H9 (cell line): ENCODE data around the gene ATRX. TPM values are rescaled to one million over a fixed set of nuclear protein-coding genes. Genes with fewer than 3 reads are reported as not detected.

Source experiments
- DNase-seq: peaks from one replicate; pipeline ENCODE4 v3.0.0-alpha.2; 2017
- H2AFZ ChIP-seq: one replicate; pipeline ENCODE4 v1.6.1; 2013; ENCODE audit warnings: mild to moderate bottlenecking, low read length, control low read depth, moderate library complexity
- H2AK5ac ChIP-seq: 2 replicates; pipeline ENCODE4 v1.6.1; 2013; ENCODE audit warnings: low read length, control low read depth, mixed read lengths; ENCODE audit not compliant: insufficient read length
- H2BK120ac ChIP-seq: one replicate; pipeline ENCODE4 v1.6.1; 2013; ENCODE audit warnings: low read depth, mild to moderate bottlenecking, low read length, control low read depth, inconsistent platforms; ENCODE audit not compliant: poor library complexity, severe bottlenecking
- H2BK12ac ChIP-seq: 2 replicates; pipeline ENCODE4 v1.6.1; 2013; ENCODE audit warnings: low read length, control low read depth, mixed read lengths, low read depth; ENCODE audit not compliant: insufficient read length
- H2BK15ac ChIP-seq: 2 replicates; pipeline ENCODE4 v1.6.1; 2013; ENCODE audit warnings: low read depth, low read length, control low read depth
- H2BK20ac ChIP-seq: one replicate; pipeline ENCODE4 v1.6.1; 2013; ENCODE audit warnings: low read depth, mild to moderate bottlenecking, low read length, control low read depth, inconsistent platforms; ENCODE audit not compliant: poor library complexity, severe bottlenecking
- H2BK5ac ChIP-seq: 2 replicates; pipeline ENCODE4 v1.6.1; 2013; ENCODE audit warnings: low read length, control low read depth, mixed read lengths; ENCODE audit not compliant: insufficient read length
- H3K14ac ChIP-seq: 2 replicates; pipeline ENCODE4 v1.6.1; 2013; ENCODE audit warnings: low read length, control low read depth; ENCODE audit not compliant: insufficient read depth
- H3K18ac ChIP-seq: 2 replicates; pipeline ENCODE4 v1.6.1; 2013; ENCODE audit warnings: low read depth, mild to moderate bottlenecking, mixed read lengths, low read length, control low read depth; ENCODE audit not compliant: insufficient read length
- H3K23ac ChIP-seq: 2 replicates; pipeline ENCODE4 v1.6.1; 2013; ENCODE audit warnings: low read length, control low read depth, mixed read lengths, low read depth; ENCODE audit not compliant: insufficient read length
- H3K23me2 ChIP-seq: 2 replicates; pipeline ENCODE4 v1.6.1; 2013; ENCODE audit warnings: low read depth, mild to moderate bottlenecking, mixed read lengths, low read length, control low read depth; ENCODE audit not compliant: insufficient read length, poor library complexity, severe bottlenecking
- H3K27ac ChIP-seq: 2 replicates; pipeline ENCODE4 v1.5.1; 2013; ENCODE audit warnings: low read length, control low read depth, mixed read lengths, low read depth; ENCODE audit not compliant: insufficient read length
- H3K27me3 ChIP-seq: 2 replicates; pipeline ENCODE4 v1.6.1; 2013; ENCODE audit warnings: low read length, control low read depth, inconsistent platforms; ENCODE audit not compliant: insufficient read depth
- H3K4ac ChIP-seq: 2 replicates; pipeline ENCODE4 v1.6.1; 2013; ENCODE audit warnings: low read depth, mild to moderate bottlenecking, control low read depth, inconsistent platforms, low read length, moderate library complexity
- H3K4me1 ChIP-seq: 2 replicates; pipeline ENCODE4 v1.6.1; 2013; ENCODE audit warnings: low read length, control low read depth, inconsistent platforms; ENCODE audit not compliant: insufficient read depth
- H3K4me2 ChIP-seq: 2 replicates; pipeline ENCODE4 v1.6.1; 2013; ENCODE audit warnings: low read length, control low read depth, mixed read lengths; ENCODE audit not compliant: insufficient read length, insufficient read depth
- H3K56ac ChIP-seq: 2 replicates; pipeline ENCODE4 v1.6.1; 2013; ENCODE audit warnings: low read depth, mild to moderate bottlenecking, mixed read lengths, low read length, control low read depth; ENCODE audit not compliant: insufficient read length
- H3K79me1 ChIP-seq: 2 replicates; pipeline ENCODE4 v1.6.1; 2013; ENCODE audit warnings: low read depth, mild to moderate bottlenecking, moderate library complexity, low read length, control low read depth, inconsistent platforms; ENCODE audit not compliant: insufficient read depth, poor library complexity, severe bottlenecking
- H3K79me2 ChIP-seq: 2 replicates; pipeline ENCODE4 v1.6.1; 2013; ENCODE audit warnings: low read length, control low read depth, inconsistent platforms; ENCODE audit not compliant: insufficient read depth
- H3K9ac ChIP-seq: 2 replicates; pipeline ENCODE4 v1.6.1; 2013; ENCODE audit warnings: low read length, control low read depth, mixed read lengths; ENCODE audit not compliant: insufficient read length; ENCODE audit errors: extremely low read depth
- H3K9me3 ChIP-seq: one replicate; pipeline ENCODE4 v1.6.1; 2013; ENCODE audit warnings: low read depth, low read length, inconsistent platforms; ENCODE audit not compliant: control insufficient read depth
- H3T11ph ChIP-seq: one replicate; pipeline ENCODE4 v1.6.1; 2013; ENCODE audit warnings: mild to moderate bottlenecking, low read length, control low read depth, inconsistent platforms
- H4K20me1 ChIP-seq: one replicate; pipeline ENCODE4 v1.6.1; 2013; ENCODE audit not compliant: control insufficient read depth, insufficient read length, insufficient read depth
- H4K5ac ChIP-seq: 2 replicates; pipeline ENCODE4 v1.6.1; 2013; ENCODE audit warnings: low read depth, mild to moderate bottlenecking, mixed read lengths, low read length, control low read depth; ENCODE audit not compliant: insufficient read length
- H4K8ac ChIP-seq: replicated peaks from 2 replicates; pipeline ENCODE4 v1.6.1; 2013; ENCODE audit warnings: low read length, control low read depth, mixed read lengths, low read depth; ENCODE audit not compliant: insufficient read length
- H4K91ac ChIP-seq: 2 replicates; pipeline ENCODE4 v1.6.1; 2013; ENCODE audit warnings: low read depth, mild to moderate bottlenecking, moderate library complexity, mixed read lengths, low read length, control low read depth; ENCODE audit not compliant: insufficient read length
- H3K27ac Mint-ChIP-seq, 3 experiments: 2 replicates in 2 of 3; 3 replicates in 1 of 3; pipeline ENCODE4 v1.8.0; 2020 to 2021; ENCODE audit warnings: mixed read lengths in 3 of 3, mild to moderate bottlenecking in 1 of 3, moderate library complexity in 1 of 3
- H3K27me3 Mint-ChIP-seq: 2 replicates; pipeline ENCODE4 v1.8.0; 2021; ENCODE audit warnings: low read depth, mild to moderate bottlenecking, moderate library complexity, mixed read lengths
- H3K36me3 Mint-ChIP-seq, 3 experiments: 2 replicates in 2 of 3; 3 replicates in 1 of 3; pipeline ENCODE4 v1.8.0; 2020 to 2021; ENCODE audit warnings: low read depth in 3 of 3, mixed read lengths in 3 of 3; ENCODE audit not compliant: insufficient read depth in 1 of 3
- H3K4me1 Mint-ChIP-seq, 2 experiments: 2 replicates each; pipeline ENCODE4 v1.8.0; 2020; ENCODE audit warnings: mixed read lengths in 2 of 2
- H3K4me3 Mint-ChIP-seq, 2 experiments: 2 replicates in 1 of 2; 3 replicates in 1 of 2; pipeline ENCODE4 v1.8.0; 2020 to 2021; ENCODE audit warnings: mild to moderate bottlenecking in 2 of 2, mixed read lengths in 2 of 2, moderate library complexity in 1 of 2
- H3K9me3 Mint-ChIP-seq, 2 experiments: 2 replicates in 1 of 2; 3 replicates in 1 of 2; pipeline ENCODE4 v1.8.0; 2020; ENCODE audit warnings: mild to moderate bottlenecking in 2 of 2, mixed read lengths in 2 of 2, moderate library complexity in 1 of 2
- CTCF ChIP-seq: fragments of 200-600 bp; sonication (generic); conservative IDR thresholded peaks from 3 replicates; pipeline ENCODE4 v1.8.0; 2021; ENCODE audit warnings: antibody characterized with exemption, mild to moderate bottlenecking
- WGBS: extraction: QIAGEN DNeasy Blood & Tissue Kit; methylation state at CpG from one replicate; pipeline ENCODE4 v1.1.7; 2013; ENCODE audit warnings: missing lambda C conversion rate, low lambda C conversion rate, mixed read lengths; ENCODE audit not compliant: insufficient read length; ENCODE audit errors: extremely low coverage; 5-methylcytosine and 5-hydroxymethylcytosine counted together
- total RNA-seq: library from RNA; stranded (reverse); gene quantifications from 2 replicates; pipeline ENCODE4 v1.2.1, GENCODE V29; 2021

The ATRX gene
- total RNA-seq, 1 experiment from 2014 or later, result 76.0 TPM

GRCh38 chrX:77527233-77528001, 258.6 kb downstream of the ATRX start:
- no peaks in the 10 kb centered on the region for H3K79me2 ChIP-seq
- no peak overlapping the region for H3K27ac ChIP-seq
- H4K5ac ChIP-seq, result no peak overlapping the region
- no peak overlapping the region for H3K18ac ChIP-seq
- Mint-ChIP-seq H3K4me1 (peaks cover 15 to 28% of the 10 kb centered on the region in 2 experiments), H3K27me3 (no peaks in the 10 kb centered on the region; the same call in 1 of the 2 replicates), H3K27ac (no peak overlapping the region; a peak in 1 of 7 replicates), H3K9me3 (peaks cover 54 to 69% of the 10 kb centered on the region in 2 experiments), H3K36me3 (peaks cover 23 to 46% (median 35%) of the 10 kb centered on the region in 3 experiments), H3K4me3 (peak overlapping the region in 1 of 2 experiments; percentile 12; a peak in 1 of 5 replicates)
- no peak overlapping the region for H2AK5ac ChIP-seq
- H3K27me3 ChIP-seq, result no peaks in the 10 kb centered on the region
- no peak overlapping the region for H2BK120ac ChIP-seq
- no peak overlapping the region for H4K8ac ChIP-seq
- peaks cover 20% of the 10 kb centered on the region for H3K9me3 ChIP-seq
- no peak overlapping the region for H3K56ac ChIP-seq
- H3K9ac ChIP-seq, result no peak overlapping the region
- no peaks in the 10 kb centered on the region for H3K4me1 ChIP-seq
- no peak overlapping the region for H2BK5ac ChIP-seq
- H3K14ac ChIP-seq, result no peak overlapping the region
- H3K4me2 ChIP-seq, result no peak overlapping the region
- WGBS, result no CpG with 5 or more reads among the region's 18 CpGs
- peak; percentile 44 for DNase-seq
- H2BK12ac ChIP-seq, result no peak overlapping the region
- H3K4ac ChIP-seq, result no peak overlapping the region
- no peak overlapping the region for H2AFZ ChIP-seq
- no peak overlapping the region for H2BK20ac ChIP-seq
- no peaks in the 10 kb centered on the region for H4K20me1 ChIP-seq
- H2BK15ac ChIP-seq, result no peak overlapping the region
- no peaks in the 10 kb centered on the region for H3K79me1 ChIP-seq
- no peak for TF ChIP-seq CTCF
- no peaks in the 10 kb centered on the region for H3K23me2 ChIP-seq
- H3T11ph ChIP-seq, result no peak overlapping the region
- no peak overlapping the region for H3K23ac ChIP-seq
- H4K91ac ChIP-seq, result no peak overlapping the region
